Epithelial cell of esophagus (primary cell): Measurements from ENCODE around the gene SEMA5A.

Source experiments
- DNase-seq: peaks from one replicate; pipeline ENCODE4 v3.0.0; 2010; ENCODE audit warnings: low read depth
- H3K4me3 ChIP-seq: 2 replicates; pipeline ENCODE4 v1.5.1; 2011; ENCODE audit warnings: mild to moderate bottlenecking, low read length, control low read depth
- TF ChIP-seq, protein P1 (sequence below): IDR thresholded peaks from 2 replicates; pipeline ENCODE4 v1.5.1; 2011; ENCODE audit warnings: low read depth, mild to moderate bottlenecking, low read length, control low read depth, inconsistent platforms; ENCODE audit not compliant: insufficient read depth; ENCODE audit errors: missing control alignments

The SEMA5A gene

DNA sequence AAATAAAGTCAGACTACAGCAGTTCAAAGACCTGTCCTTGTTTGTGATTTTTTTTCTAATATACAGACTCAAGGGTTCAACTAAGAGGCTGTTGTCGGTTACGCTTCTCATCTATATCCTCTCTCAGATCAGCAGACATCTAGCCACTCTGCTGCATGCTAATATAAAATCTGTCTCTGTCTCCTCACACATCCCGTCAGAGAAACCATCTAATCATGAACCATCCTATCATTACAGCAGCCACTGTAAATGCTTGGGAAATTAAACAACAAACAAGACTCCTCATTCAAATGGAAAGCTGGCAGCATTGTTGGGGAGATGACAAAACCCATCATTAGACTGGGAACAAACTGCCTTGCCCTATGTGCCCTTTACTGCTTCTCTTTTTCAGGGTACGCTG, 94.8 kb downstream of the SEMA5A start:
- no peak overlapping the region for H3K4me3 ChIP-seq
- TF ChIP-seq, protein P1, sequence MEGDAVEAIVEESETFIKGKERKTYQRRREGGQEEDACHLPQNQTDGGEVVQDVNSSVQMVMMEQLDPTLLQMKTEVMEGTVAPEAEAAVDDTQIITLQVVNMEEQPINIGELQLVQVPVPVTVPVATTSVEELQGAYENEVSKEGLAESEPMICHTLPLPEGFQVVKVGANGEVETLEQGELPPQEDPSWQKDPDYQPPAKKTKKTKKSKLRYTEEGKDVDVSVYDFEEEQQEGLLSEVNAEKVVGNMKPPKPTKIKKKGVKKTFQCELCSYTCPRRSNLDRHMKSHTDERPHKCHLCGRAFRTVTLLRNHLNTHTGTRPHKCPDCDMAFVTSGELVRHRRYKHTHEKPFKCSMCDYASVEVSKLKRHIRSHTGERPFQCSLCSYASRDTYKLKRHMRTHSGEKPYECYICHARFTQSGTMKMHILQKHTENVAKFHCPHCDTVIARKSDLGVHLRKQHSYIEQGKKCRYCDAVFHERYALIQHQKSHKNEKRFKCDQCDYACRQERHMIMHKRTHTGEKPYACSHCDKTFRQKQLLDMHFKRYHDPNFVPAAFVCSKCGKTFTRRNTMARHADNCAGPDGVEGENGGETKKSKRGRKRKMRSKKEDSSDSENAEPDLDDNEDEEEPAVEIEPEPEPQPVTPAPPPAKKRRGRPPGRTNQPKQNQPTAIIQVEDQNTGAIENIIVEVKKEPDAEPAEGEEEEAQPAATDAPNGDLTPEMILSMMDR: no peak
- DNase-seq: no peak

DNA sequence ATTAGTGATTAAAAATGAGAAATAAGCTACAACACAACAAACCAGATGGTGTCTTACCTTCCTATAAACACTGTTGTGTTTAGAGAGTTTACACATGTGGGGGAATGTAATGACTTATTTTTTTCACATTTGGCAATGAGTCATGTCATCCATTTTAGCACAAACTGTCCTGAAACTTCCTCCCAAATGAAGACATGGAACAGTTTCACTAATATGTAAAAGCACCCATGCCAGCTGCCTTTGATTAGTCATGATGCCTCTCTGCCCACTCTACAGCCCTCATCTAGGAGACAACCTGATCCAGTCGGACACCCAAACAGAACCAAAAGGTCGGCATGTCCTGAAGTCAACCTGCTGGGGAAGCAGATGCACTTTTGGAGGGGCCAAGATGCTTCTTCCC, 98.2 kb downstream of the SEMA5A start:
- no peak for DNase-seq
- no peak overlapping the region for H3K4me3 ChIP-seq
- TF ChIP-seq, protein P1: no peak

DNA sequence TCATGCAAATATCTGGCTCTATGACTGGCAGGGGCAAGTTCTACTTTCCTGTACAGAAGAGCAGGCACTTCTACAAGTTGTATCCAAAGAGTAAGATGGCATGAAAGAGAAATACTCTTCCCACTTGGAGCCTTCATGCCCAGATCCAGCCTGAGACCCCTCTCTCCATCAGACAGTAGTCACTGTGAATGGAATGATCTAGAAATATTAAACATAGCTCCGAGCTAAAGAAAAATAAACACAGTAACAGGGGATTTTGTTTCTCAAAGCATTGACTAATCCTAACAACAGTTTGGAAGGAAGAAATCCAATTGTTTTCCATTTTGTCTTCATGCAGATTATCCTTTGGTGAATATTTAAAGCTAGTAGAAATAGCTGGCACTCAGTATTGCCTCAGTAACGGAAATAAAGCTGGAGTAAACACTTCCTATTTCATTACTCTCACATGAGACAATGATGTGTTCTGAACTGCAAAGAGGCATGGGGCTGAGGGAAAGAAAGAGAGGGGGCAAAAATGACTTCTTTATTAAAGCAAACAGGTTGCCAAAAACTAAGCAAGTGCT, 100.0 kb downstream of the SEMA5A start:
- no peak for DNase-seq
- H3K4me3 ChIP-seq: no peak overlapping the region
- TF ChIP-seq, protein P1: no peak

DNA sequence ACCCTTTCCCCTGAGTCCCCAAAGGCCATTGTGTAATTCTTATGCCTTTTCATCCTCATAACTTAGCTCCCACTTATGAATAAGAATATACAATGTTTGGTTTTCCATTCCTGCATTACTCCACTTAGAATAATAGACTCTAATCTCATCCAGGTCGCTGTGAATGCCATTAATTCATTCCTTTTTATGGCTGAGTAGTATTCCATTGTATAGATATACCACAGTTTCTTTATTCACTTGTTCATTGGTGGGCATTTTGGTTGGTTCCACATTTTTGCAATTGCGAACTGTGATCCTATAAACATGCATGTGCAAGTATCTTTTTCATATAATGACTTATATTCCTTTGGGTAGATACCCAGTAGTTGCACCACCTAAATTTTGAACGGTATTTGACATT, 101.5 kb downstream of the SEMA5A start:
- H3K4me3 ChIP-seq: no peak overlapping the region
- TF ChIP-seq, protein P1: no peak
- DNase-seq: no peak

DNA sequence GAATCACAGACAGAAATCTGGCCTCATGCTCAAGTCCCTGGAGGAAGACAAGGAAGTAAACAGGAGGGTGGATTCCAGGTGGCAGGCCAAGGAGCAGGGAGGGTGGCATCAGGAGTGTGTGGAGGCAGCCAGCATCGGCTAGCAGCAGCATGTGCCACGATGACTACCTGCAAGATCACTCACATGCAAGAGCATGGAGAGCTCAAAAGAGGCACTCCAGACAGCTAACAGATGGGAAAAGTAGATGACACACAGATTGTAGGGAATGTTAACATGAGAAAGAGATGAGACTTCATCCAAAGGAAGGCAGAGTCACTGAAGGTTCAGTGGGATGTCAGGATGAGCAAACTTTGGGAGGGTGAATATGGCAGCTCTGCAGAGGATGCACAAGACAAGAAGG, 104.3 kb downstream of the SEMA5A start:
- no peak overlapping the region for H3K4me3 ChIP-seq
- peak; percentile 78 for DNase-seq

DNA sequence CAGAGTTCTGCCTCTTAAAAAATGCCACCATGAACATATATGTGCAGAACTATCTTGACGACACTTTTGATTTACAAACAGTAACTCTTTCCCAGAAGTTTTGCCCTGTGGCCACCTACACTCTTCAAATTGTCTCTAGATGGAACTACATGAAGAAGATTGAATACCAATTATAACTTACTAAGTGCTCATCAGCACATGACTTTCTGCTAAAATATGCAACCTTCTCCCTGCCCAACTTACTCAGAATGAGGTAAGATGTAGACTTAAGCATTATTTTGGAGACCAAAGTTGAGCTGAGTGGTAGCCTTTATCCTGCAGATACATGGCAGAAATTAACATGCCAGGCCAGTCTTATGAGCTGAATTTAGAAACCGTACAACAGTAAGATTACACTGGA, 105.4 kb downstream of the SEMA5A start:
- H3K4me3 ChIP-seq: no peak overlapping the region
- peak; percentile 82 for DNase-seq
- TF ChIP-seq, protein P1: no peak

More for the DNA sequence above, 104.3 kb downstream of the SEMA5A start:
- TF ChIP-seq, protein P1: no peak
